HEK293T (cell line): ENCODE data around the gene LNX2.

Source experiments
- ARNT ChIP-seq: fragments of 450-650 bp; IDR thresholded peaks from 2 replicates; pipeline ENCODE4 v1.6.1; 2017; ENCODE audit warnings: mild to moderate bottlenecking
- FOXK2 ChIP-seq: fragments of 450-650 bp; IDR thresholded peaks from 2 replicates; pipeline ENCODE4 v1.6.1; 2016; ENCODE audit warnings: mild to moderate bottlenecking
- SP1 ChIP-seq: fragments of 450-650 bp; IDR thresholded peaks from 2 replicates; pipeline ENCODE4 v1.6.1; 2017

- no peak for TF ChIP-seq SP1
- TF ChIP-seq ARNT: no peak
- no peak for TF ChIP-seq FOXK2
Observed at GRCh38 chr13:27595055-27595811, 25.1 kb downstream of the LNX2 start.
